ENCODE measurements around the gene ASMTL. TPM values are rescaled to one million over a fixed set of nuclear protein-coding genes. Genes with fewer than 3 reads are reported as not detected.

The ASMTL gene, protein sequence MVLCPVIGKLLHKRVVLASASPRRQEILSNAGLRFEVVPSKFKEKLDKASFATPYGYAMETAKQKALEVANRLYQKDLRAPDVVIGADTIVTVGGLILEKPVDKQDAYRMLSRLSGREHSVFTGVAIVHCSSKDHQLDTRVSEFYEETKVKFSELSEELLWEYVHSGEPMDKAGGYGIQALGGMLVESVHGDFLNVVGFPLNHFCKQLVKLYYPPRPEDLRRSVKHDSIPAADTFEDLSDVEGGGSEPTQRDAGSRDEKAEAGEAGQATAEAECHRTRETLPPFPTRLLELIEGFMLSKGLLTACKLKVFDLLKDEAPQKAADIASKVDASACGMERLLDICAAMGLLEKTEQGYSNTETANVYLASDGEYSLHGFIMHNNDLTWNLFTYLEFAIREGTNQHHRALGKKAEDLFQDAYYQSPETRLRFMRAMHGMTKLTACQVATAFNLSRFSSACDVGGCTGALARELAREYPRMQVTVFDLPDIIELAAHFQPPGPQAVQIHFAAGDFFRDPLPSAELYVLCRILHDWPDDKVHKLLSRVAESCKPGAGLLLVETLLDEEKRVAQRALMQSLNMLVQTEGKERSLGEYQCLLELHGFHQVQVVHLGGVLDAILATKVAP
- total RNA-seq, result 50.7 and 57.5 TPM in 2 replicates

DNA sequence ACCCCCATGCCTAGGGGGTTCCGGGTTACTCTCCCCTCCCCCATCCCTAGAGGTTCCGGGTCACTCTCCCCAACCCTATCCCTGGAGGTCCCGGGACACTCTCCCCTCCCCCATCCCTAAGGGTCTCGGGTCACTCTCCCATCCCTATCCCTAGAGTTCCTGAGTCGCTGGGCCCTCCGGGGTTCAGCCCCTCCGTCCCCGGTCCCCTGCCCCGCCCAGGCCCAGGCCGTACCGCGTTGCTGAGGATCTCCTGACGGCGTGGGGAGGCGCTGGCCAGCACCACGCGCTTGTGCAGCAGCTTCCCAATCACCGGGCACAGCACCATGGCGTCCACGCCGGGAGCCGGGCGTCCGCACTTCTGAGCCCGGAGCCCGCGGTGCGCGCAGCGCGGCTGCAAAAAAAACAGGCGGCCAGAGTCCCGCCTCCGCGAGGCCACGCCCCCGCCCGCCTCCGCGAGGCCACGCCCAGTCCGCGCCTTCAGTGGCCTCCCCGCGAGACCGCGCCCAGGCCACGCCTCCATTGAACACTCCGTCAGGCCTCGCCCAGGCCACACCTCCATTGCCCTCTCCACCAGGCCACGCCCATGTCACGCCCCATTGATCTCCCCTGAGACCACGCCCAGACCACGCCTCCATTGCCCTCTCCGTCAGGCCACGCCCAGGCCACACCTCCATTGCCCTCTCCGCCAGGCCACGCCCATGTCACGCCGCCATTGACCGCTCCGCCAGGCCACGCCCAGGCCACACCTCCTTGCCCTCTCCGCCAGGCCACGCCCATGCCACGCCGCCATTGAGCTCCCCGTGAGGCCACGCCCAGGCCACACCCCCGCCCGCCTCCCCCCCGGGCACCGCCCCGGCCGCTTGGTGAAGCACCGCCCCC lies at the start of gene ASMTL:
Gene ASMTL, minus strand, starts transcription at position 394 of the 879 bp plus-strand sequence. Its CDS starts 69 bp downstream, at position 325.

DNA sequence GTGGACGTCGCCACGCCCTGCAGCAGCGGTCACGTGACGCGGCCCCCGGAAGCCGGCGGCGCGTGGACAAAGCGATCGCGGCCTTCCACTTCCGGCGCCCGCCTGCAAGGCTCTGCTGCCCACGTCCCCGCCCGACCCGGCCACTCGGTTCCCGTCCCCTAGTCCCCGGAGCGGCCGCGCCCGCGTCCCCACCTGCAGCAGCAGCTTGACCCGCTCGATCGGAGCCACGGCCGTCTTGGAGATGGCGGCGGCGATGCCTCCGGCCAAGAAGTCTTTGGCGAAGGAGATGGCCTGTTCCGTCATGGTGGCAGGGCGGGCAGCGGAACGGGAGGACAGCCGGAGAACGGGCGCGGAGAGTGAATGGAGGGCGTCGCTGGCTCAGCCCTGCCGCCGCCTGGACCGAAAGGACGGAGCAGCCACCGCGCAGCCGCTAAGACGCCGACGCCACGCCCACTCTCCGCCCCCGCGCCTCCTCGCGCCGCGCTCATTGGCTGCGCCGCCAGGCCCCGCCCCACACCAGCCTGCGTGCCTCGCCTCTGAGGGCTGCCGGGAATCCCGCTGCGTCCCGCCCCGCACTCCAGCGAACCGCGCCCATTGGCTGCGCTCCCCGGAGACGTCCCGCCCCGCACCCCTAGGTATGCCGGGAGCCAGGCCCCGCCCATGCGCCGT lies 60.9 kb downstream of the ASMTL start, which contains the start of gene SLC25A6:
Gene SLC25A6, minus strand, starts transcription at position 407 of the 669 bp plus-strand sequence. Its CDS starts 104 bp downstream, at position 303.

Other genes with a start within 250 kb of the ASMTL start
- not detected in 2 replicates for gene CRLF2, start 240.3 kb downstream of the ASMTL start, total RNA-seq
- not detected in 2 replicates for gene CSF2RA, start 184.1 kb downstream of the ASMTL start, total RNA-seq
- 1.6 TPM in 1 of 2 replicates, not detected in the other for gene IL3RA, start 116.1 kb downstream of the ASMTL start, total RNA-seq
- 276 and 313 TPM in 2 replicates for gene SLC25A6, start 60.8 kb downstream of the ASMTL start, total RNA-seq
- not detected in 2 replicates for gene P2RY8, start 84.3 kb upstream of the ASMTL start, total RNA-seq
- gene AKAP17A, start 138.7 kb upstream of the ASMTL start, total RNA-seq, result 30.3 and 31.6 TPM in 2 replicates
- not detected in 2 replicates for gene ASMT, start 162.2 kb upstream of the ASMTL start, total RNA-seq

Data from cardiac atrium fibroblast (primary cell).